GM19397 (cell line): ENCODE measurements around the gene NKX1-1.
"Not testable (repeated sequence)": the region's sequence is repeated elsewhere in the genome, so short reads cannot be mapped to it uniquely, and the experiment has no call there.

ENCODE experiments used
- ATAC-seq: cut with Tn5 transposase; IDR thresholded peaks from one replicate; pipeline ENCODE4 v1.9.1; 2021; ENCODE audit warnings: mild to moderate bottlenecking, moderate library complexity; ENCODE audit not compliant: unreplicated experiment

NKX1-1 gene

GRCh38 chr4:1406394-1406980, at the start of gene NKX1-1:
TSS of gene NKX1-1 (minus strand) at chr4:1406442. CDS start at chr4:1406442, 0 bp downstream.
- ATAC-seq, result no peak

GRCh38 chr4:1453731-1454130, 47.5 kb upstream of the NKX1-1 start:
- no peak for ATAC-seq

GRCh38 chr4:1452431-1453051, 46.3 kb upstream of the NKX1-1 start:
- no peak for ATAC-seq

GRCh38 chr4:1451752-1452122, 45.5 kb upstream of the NKX1-1 start:
- ATAC-seq, result no peak

GRCh38 chr4:1451106-1451751, 45.0 kb upstream of the NKX1-1 start:
- no peak for ATAC-seq

- no peak for ATAC-seq
Observed at GRCh38 chr4:1449833-1450741, 43.8 kb upstream of the NKX1-1 start.

- no peak for ATAC-seq
Observed at GRCh38 chr4:1449475-1449832, 43.2 kb upstream of the NKX1-1 start.

GRCh38 chr4:1448589-1449420, 42.6 kb upstream of the NKX1-1 start:
- no peak for ATAC-seq

- no peak for ATAC-seq
Observed at GRCh38 chr4:1447676-1448588, 41.7 kb upstream of the NKX1-1 start.

- no peak for ATAC-seq
Observed at GRCh38 chr4:1446502-1447386, 40.5 kb upstream of the NKX1-1 start.

- ATAC-seq, result no peak
Observed at GRCh38 chr4:1445716-1446445, 39.6 kb upstream of the NKX1-1 start.

GRCh38 chr4:1443688-1444172, 37.5 kb upstream of the NKX1-1 start:
- not testable (repeated sequence) for ATAC-seq

- no peak for ATAC-seq
Observed at GRCh38 chr4:1427010-1427409, 20.8 kb upstream of the NKX1-1 start.

GRCh38 chr4:1421657-1422056, 15.4 kb upstream of the NKX1-1 start:
- ATAC-seq, result no peak

- ATAC-seq, result no peak
Observed at GRCh38 chr4:1419708-1420107, 13.5 kb upstream of the NKX1-1 start.

- ATAC-seq, result no peak
Observed at GRCh38 chr4:1418494-1419285, 12.4 kb upstream of the NKX1-1 start.
